GM12878 (cell line): ENCODE data around the gene C19orf44. TPM values are rescaled to one million over a fixed set of nuclear protein-coding genes. Genes with fewer than 3 reads are reported as not detected.

ENCODE experiments used
- ATAC-seq: fragments of 200-7000 bp; cut with Tn5 transposase; 3 replicates; pipeline ENCODE4 v1.9.1; 2020; ENCODE audit warnings: mild to moderate bottlenecking, moderate library complexity
- BruUV-seq: library from RNA; stranded (reverse); fragments of 400-500 nt; replicated peaks from 2 replicates; lab custom pipeline; 2021; lab: Mats Ljungman, UMichigan
- CTCF ChIA-PET: fragments of 300-600 bp; sonication (Branson Sonifier 250); formaldehyde crosslinking; extraction: SDS; loops from one replicate; lab custom pipeline; 2021; ENCODE audit warnings: inconsistent platforms; lab: Yijun Ruan, JAX
- POLR2A ChIA-PET: fragments of 350-600 bp; formaldehyde crosslinking; extraction: SDS; loops from one replicate; lab custom pipeline; 2021; ENCODE audit warnings: inconsistent platforms; lab: Charles Lee
- RAD21 ChIA-PET: fragments of 300-600 bp; sonication (Branson Sonifier 250); formaldehyde crosslinking; loops from one replicate; lab custom pipeline; 2023; ENCODE audit warnings: antibody characterized with exemption; ENCODE audit not compliant: unreplicated experiment; lab: Charles Lee
- SMC1A ChIA-PET: fragments of 300-600 bp; sonication (Branson Sonifier 250); formaldehyde crosslinking; loops from one replicate; lab custom pipeline; 2023; ENCODE audit not compliant: unreplicated experiment, uncharacterized antibody; lab: Charles Lee
- DNase-seq: peaks from one replicate; pipeline ENCODE4 v3.0.0-alpha.2; 2011; ENCODE audit warnings: low read depth, low spot score
- FAIRE-seq: peaks from 3 replicates; lab custom pipeline; 2011; peaks lifted over from hg19 to GRCh38; lab: Jason Lieb, UNC
- H2AFZ ChIP-seq: 2 replicates; pipeline ENCODE4 v1.6.0; 2011; ENCODE audit warnings: low read depth, low read length, control low read depth; ENCODE audit not compliant: control insufficient read depth
- H3K27ac ChIP-seq: 2 replicates; pipeline ENCODE4 v1.5.1; 2011; ENCODE audit warnings: control low read depth; ENCODE audit not compliant: control insufficient read depth, insufficient read depth
- H3K27me3 ChIP-seq, 2 experiments: replicated peaks in 1 of 2; 2 replicates each; pipeline versions ENCODE4 v1.6.0 to v1.6.1; 2011; ENCODE audit warnings: low read length in 1 of 2; ENCODE audit not compliant: control insufficient read depth in 2 of 2, insufficient read depth in 2 of 2
- H3K36me3 ChIP-seq, 2 experiments: 2 replicates each; pipeline ENCODE4 v1.5.1; 2011; ENCODE audit warnings: low read length in 1 of 2; ENCODE audit not compliant: control insufficient read depth in 2 of 2, insufficient read depth in 2 of 2
- H3K4me1 ChIP-seq: 2 replicates; pipeline ENCODE4 v1.6.1; 2011; ENCODE audit warnings: mild to moderate bottlenecking, low read length, moderate library complexity, mixed read lengths; ENCODE audit not compliant: control insufficient read depth, insufficient read depth
- H3K4me2 ChIP-seq: 2 replicates; pipeline ENCODE4 v1.6.0; 2011; ENCODE audit warnings: control low read depth; ENCODE audit not compliant: control insufficient read depth, insufficient read depth
- H3K4me3 ChIP-seq: fragments of 200-600 bp; sonication (generic); 2 replicates; pipeline ENCODE4 v1.5.1; 2016
- H3K79me2 ChIP-seq: 2 replicates; pipeline ENCODE4 v1.6.0; 2011; ENCODE audit warnings: low read length; ENCODE audit not compliant: control insufficient read depth, insufficient read depth
- H3K9ac ChIP-seq: 2 replicates; pipeline ENCODE4 v1.8.0; 2011; ENCODE audit warnings: low read length, control low read depth, mixed read lengths; ENCODE audit not compliant: control insufficient read depth, insufficient read depth
- H3K9me3 ChIP-seq: replicated peaks from 3 replicates; pipeline ENCODE4 v1.5.1; 2011; ENCODE audit warnings: mild to moderate bottlenecking, low read length; ENCODE audit not compliant: control insufficient read depth, insufficient read depth
- H4K20me1 ChIP-seq: 2 replicates; pipeline ENCODE4 v1.6.0; 2011; ENCODE audit not compliant: control insufficient read depth, insufficient read depth
- BHLHE40 ChIP-seq, 2 experiments: fragments of 450-650 bp in 1 of 2; IDR thresholded peaks; 2 replicates each; pipeline ENCODE4 v1.6.1; 2011 to 2017; ENCODE audit warnings: low read depth in 2 of 2, borderline replicate concordance in 1 of 2, improper control_type of control experiment in 1 of 2, low read length in 1 of 2, mild to moderate bottlenecking in 1 of 2
- E2F8 ChIP-seq: fragments of 450-650 bp; IDR thresholded peaks from 2 replicates; pipeline ENCODE4 v1.6.1; 2018; ENCODE audit warnings: mild to moderate bottlenecking, low read depth, moderate library complexity; ENCODE audit not compliant: partially characterized antibody
- HCFC1 ChIP-seq: fragments of 150-350 bp; IDR thresholded peaks from 2 replicates; pipeline ENCODE4 v1.6.1; 2014; ENCODE audit warnings: low read length
- IKZF1 ChIP-seq: fragments of 450-650 bp; conservative IDR thresholded peaks from 2 replicates; pipeline ENCODE4 v1.6.1; 2017; ENCODE audit warnings: antibody characterized with exemption, mild to moderate bottlenecking
- IKZF2 ChIP-seq, 2 experiments: fragments of 450-650 bp; IDR thresholded peaks; 2 replicates each; pipeline ENCODE4 v1.6.1; 2017; ENCODE audit warnings: mild to moderate bottlenecking in 2 of 2, moderate library complexity in 2 of 2
- MEF2B ChIP-seq: fragments of 450-650 bp; IDR thresholded peaks from 2 replicates; pipeline ENCODE4 v1.6.1; 2018; ENCODE audit warnings: mild to moderate bottlenecking, moderate library complexity; ENCODE audit not compliant: partially characterized antibody, poor library complexity, severe bottlenecking
- MYC ChIP-seq: IDR thresholded peaks from 2 replicates; pipeline ENCODE4 v1.6.1; 2011; ENCODE audit warnings: mild to moderate bottlenecking, low read length, moderate library complexity, inconsistent platforms; ENCODE audit not compliant: insufficient read depth, insufficient replicate concordance, insufficient read length, severe bottlenecking
- NR2F1 ChIP-seq: fragments of 450-650 bp; conservative IDR thresholded peaks from 2 replicates; pipeline ENCODE4 v1.6.1; 2017; ENCODE audit warnings: mild to moderate bottlenecking
- PKNOX1 ChIP-seq: fragments of 450-650 bp; IDR thresholded peaks from 2 replicates; pipeline ENCODE4 v1.6.1; 2016; ENCODE audit warnings: mild to moderate bottlenecking
- POLR2AphosphoS2 ChIP-seq: IDR thresholded peaks from 2 replicates; pipeline ENCODE4 v1.6.1; 2011; ENCODE audit warnings: low read depth, mild to moderate bottlenecking, low read length, improper control_type of control experiment, moderate library complexity
- RAD51 ChIP-seq: fragments of 450-650 bp; IDR thresholded peaks from 2 replicates; pipeline ENCODE4 v1.6.1; 2016; ENCODE audit warnings: moderate library complexity, mild to moderate bottlenecking, inconsistent platforms
- SMAD1 ChIP-seq: fragments of 450-650 bp; IDR thresholded peaks from 2 replicates; pipeline ENCODE4 v1.6.1; 2018; ENCODE audit warnings: mild to moderate bottlenecking, low read depth; ENCODE audit not compliant: partially characterized antibody
- SREBF1 ChIP-seq: IDR thresholded peaks from 2 replicates; pipeline ENCODE4 v1.6.1; 2012; ENCODE audit warnings: mild to moderate bottlenecking, low read length
- USF2 ChIP-seq: IDR thresholded peaks from 2 replicates; pipeline ENCODE4 v1.6.1; 2011; ENCODE audit warnings: low read depth, low read length, improper control_type of control experiment, borderline replicate concordance
- ZNF24 ChIP-seq: fragments of 450-650 bp; IDR thresholded peaks from 2 replicates; pipeline ENCODE4 v1.6.1; 2017; ENCODE audit warnings: antibody characterized with exemption, mild to moderate bottlenecking
- WGBS: methylation state at CpG from one replicate; pipeline ENCODE4 v1.1.6; 2016; ENCODE audit warnings: low lambda C conversion rate; ENCODE audit not compliant: insufficient replicate concordance, insufficient coverage; ENCODE audit errors: missing lambda C conversion rate; 5-methylcytosine and 5-hydroxymethylcytosine counted together
- in situ Hi-C: fragments of 300-500 bp; cut with MboI; formaldehyde crosslinking; loops from 9 replicates; pipeline ENCODE4 v1.14.3; 2018; ENCODE audit warnings: mixed read lengths
- intact Hi-C: fragments of 100-400 bp; cut with micrococcal nuclease; formaldehyde crosslinking; loops from one replicate; pipeline ENCODE4 v1.14.2; 2022; ENCODE audit not compliant: unreplicated experiment
- polyA plus RNA-seq, 11 experiments: library from polyadenylated mRNA; depleted of rRNA in 4 of 11; unstranded in 6 of 11; stranded (reverse) in 5 of 11; fragments of >200 nt; fragmentation: Nextera tagmentation in 4 of 11; fragmentation: Illumina TruSeq in 1 of 11; extraction: Ambion mirVana in 4 of 11; extraction: Trizol in 1 of 11; gene quantifications; 1 replicate in 1 of 11; 2 replicates in 10 of 11; pipeline versions ENCODE4 v1.2.1 to v1.2.3, GENCODE V29; 2011 to 2016; ENCODE audit warnings: inconsistent platforms in 2 of 11, missing spikeins in 2 of 11, low read depth in 1 of 11
- total RNA-seq, 4 experiments: library from RNA; depleted of rRNA in 3 of 4; stranded (reverse); fragments of >200 nt in 3 of 4; fragmentation: Illumina TruSeq in 1 of 4; extraction: Trizol in 1 of 4; gene quantifications; 2 replicates each; pipeline versions ENCODE4 v1.2.1 to v1.2.3, GENCODE V29; 2013 to 2021

The C19orf44 gene
- total and polyA plus RNA-seq, 10 of the 15 experiments (the other 5 are each of a cell fraction or from before 2014, with no cell fraction given), result 0.26 to 5.2 (median 3.6) TPM

- TF ChIP-seq PKNOX1, result no peak
- TF ChIP-seq NR2F1, result no peak
- no peak for TF ChIP-seq HCFC1
- no peak for TF ChIP-seq SMAD1
- TF ChIP-seq E2F8, result no peak
- TF ChIP-seq MYC, result no peak
- TF ChIP-seq ZNF24, result no peak
- TF ChIP-seq IKZF2 (IDR thresholded peaks at IDR 0.05), result peak; percentile 37 to 38; a peak in 2 of 4 replicates
- no peak for TF ChIP-seq MEF2B
- TF ChIP-seq POLR2AphosphoS2, result no peak
- TF ChIP-seq USF2, result no peak
- TF ChIP-seq SREBF1, result no peak
- TF ChIP-seq BHLHE40 (IDR thresholded peaks at IDR 0.05; ENCODE audit: borderline replicate concordance in 1 of 2, low read depth in 2 of 2, low read length in 1 of 2), result no peak
- no peak for TF ChIP-seq RAD51
- TF ChIP-seq IKZF1, result peak; percentile 21
- RAD21 ChIA-PET, result no interaction called here
- in situ Hi-C loops, result no loop called here
- peak overlapping the region; percentile 63 for H3K9ac ChIP-seq
- POLR2A ChIA-PET, result interaction anchor here (0.6 to 1.7 kb wide), 4 partner anchors 10 to 302 kb away, joined by 3 to 8 read pairs (median 4); no protein-coding TSS in a partner anchor
- WGBS, result 64% methylated on average over 8 of the region's 8 CpGs
- H3K27ac ChIP-seq, result peak overlapping the region; percentile 75
- no peaks in the 10 kb centered on the region; a peak in 3 of 4 replicates for H3K36me3 ChIP-seq
- DNase-seq, result no peak
- SMC1A ChIA-PET, result interaction anchor here (1.1 kb wide), 1 partner anchor 8 kb away, joined by 4 read pairs; no protein-coding TSS in a partner anchor
- H3K4me2 ChIP-seq, result peak overlapping the region; percentile 96
- H3K4me1 ChIP-seq, result peaks cover 30% of the 10 kb centered on the region
- no peak overlapping the region for H3K4me3 ChIP-seq
- no peak overlapping the region for H2AFZ ChIP-seq
- BruUV-seq, result no TSS peak
- no peaks in the 10 kb centered on the region; a peak in 1 of 4 replicates for H3K27me3 ChIP-seq
- CTCF ChIA-PET, result no interaction called here
- peaks cover 79% of the 10 kb centered on the region for H3K79me2 ChIP-seq
- FAIRE-seq, result no peak
- peak; percentile 33 for ATAC-seq
- no peaks in the 10 kb centered on the region; the same call in 1 of the 2 replicates for H4K20me1 ChIP-seq
- no peaks in the 10 kb centered on the region for H3K9me3 ChIP-seq
- intact Hi-C loops, result no loop called here
These were observed 38.3 kb upstream of the C19orf44 start for GRCh38 chr19:16457954-16458331.
